ENCODE measurements around the gene TBC1D16.

The TBC1D16 gene

DNA sequence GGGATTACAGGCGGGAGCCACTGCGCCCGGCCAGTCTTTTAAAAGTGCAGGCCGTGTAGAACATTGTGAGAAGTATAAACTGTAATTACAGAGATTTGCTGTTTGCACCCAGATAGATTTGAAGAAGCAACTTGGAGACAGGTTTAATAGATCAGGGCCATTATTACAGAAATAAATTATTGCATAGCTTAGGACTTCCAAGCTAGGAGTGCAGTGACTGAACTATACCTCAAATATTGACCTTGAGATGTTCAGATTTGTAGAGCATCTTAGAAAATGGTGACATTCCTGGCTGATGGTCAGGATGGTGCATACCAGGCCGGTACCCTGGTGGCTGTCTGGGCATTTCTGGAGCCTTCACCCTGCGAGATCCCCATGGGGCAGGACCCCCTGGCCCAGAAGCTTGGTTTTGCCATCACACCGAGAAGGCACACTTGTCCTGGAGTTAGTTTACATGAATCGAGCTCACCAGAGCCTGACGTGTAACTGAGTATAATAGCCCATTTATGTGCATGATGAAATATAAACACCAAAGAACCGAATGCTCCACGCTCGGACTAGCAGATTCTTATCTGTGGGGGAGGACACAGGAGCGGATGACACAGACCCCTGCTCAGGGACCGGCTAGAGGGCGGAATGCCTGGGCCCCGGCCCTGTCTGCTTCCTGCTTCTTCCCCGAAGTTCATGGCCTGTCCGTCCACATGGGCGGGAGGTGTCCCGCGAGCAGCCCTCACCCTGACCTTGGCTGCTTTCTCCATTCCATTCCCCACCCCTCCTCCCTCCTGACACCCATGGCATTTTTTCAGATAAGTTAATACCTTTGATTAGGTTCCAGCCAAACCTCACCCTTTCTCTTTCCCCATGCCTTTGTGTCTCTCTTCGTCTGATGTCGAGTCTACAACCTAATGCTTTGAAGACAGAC is 32.9 kb upstream of the TBC1D16 start:
- no peaks in the 10 kb centered on the region for H3K79me2 ChIP-seq (ENCODE audit: insufficient read depth, low read length)
- H3K9me3 ChIP-seq (ENCODE audit: insufficient read depth, low read depth, low read length): no peaks in the 10 kb centered on the region
- no peak overlapping the region for H3K9ac ChIP-seq (ENCODE audit: low read depth, low read length, poor library complexity, severe bottlenecking)
- H2AFZ ChIP-seq (ENCODE audit: low read length): no peak overlapping the region
- no peaks in the 10 kb centered on the region for H4K20me1 ChIP-seq (ENCODE audit: insufficient read depth, low read length, poor library complexity, severe bottlenecking)
- H3K9me2 ChIP-seq (replicated peaks; ENCODE audit: low read depth, low read length): no peaks in the 10 kb centered on the region
- H3F3A ChIP-seq (ENCODE audit: low read depth): no peaks in the 10 kb centered on the region
- H3K4me2 ChIP-seq (ENCODE audit: low read depth, low read length, poor library complexity, severe bottlenecking): no peak overlapping the region
- no peaks in the 10 kb centered on the region for H3K4me1 ChIP-seq (ENCODE audit: insufficient read depth, low read length, poor library complexity, severe bottlenecking)
- no peak for TF ChIP-seq EZH2phosphoT487 (IDR thresholded peaks at IDR 0.05; ENCODE audit: borderline replicate concordance)
- TF ChIP-seq, protein P1, sequence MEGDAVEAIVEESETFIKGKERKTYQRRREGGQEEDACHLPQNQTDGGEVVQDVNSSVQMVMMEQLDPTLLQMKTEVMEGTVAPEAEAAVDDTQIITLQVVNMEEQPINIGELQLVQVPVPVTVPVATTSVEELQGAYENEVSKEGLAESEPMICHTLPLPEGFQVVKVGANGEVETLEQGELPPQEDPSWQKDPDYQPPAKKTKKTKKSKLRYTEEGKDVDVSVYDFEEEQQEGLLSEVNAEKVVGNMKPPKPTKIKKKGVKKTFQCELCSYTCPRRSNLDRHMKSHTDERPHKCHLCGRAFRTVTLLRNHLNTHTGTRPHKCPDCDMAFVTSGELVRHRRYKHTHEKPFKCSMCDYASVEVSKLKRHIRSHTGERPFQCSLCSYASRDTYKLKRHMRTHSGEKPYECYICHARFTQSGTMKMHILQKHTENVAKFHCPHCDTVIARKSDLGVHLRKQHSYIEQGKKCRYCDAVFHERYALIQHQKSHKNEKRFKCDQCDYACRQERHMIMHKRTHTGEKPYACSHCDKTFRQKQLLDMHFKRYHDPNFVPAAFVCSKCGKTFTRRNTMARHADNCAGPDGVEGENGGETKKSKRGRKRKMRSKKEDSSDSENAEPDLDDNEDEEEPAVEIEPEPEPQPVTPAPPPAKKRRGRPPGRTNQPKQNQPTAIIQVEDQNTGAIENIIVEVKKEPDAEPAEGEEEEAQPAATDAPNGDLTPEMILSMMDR (conservative IDR thresholded peaks at IDR 0.05; ENCODE audit: low read length): no peak
- no peak overlapping the region for H3K4me3 ChIP-seq (ENCODE audit: low read length, poor library complexity, severe bottlenecking)
- no peaks in the 10 kb centered on the region for H3K27me3 ChIP-seq (ENCODE audit: insufficient read depth, low read length, poor library complexity, severe bottlenecking)
- H3K36me3 ChIP-seq (ENCODE audit: insufficient read depth, low read length): no peaks in the 10 kb centered on the region

DNA sequence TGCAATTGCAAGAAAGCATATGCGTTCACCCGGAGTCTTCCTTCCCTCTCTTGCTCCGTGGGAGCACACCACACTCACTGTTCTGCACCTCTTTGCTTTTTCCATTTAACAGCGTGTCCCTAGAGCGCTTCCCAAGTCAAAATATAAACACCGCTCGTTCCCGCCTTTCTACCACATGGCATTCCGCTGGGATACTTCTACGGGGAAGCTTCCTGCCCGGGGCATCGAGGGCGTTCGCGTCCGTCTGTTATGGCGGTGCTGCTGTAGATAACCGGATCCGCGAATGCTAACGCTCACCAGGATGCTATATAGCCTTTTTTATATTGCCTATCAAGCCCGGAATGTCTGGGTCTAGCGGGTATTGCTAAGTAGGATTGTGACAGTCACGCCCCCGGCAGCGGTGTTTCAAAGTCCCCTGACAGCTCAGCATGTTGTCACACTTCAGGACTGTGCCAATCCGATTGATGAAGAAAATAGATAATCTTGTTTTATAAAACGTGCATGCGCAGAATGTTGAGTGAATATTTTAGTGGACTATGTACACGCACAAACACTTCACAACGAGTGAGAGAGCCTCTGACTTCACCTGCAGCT is 31.8 kb upstream of the TBC1D16 start:
- Histone ChIP-seq H3K4me3 (ENCODE audit: low read length, poor library complexity, severe bottlenecking) (no peak overlapping the region), H3K9ac (ENCODE audit: low read depth, low read length, poor library complexity, severe bottlenecking) (no peak overlapping the region), H4K20me1 (ENCODE audit: insufficient read depth, low read length, poor library complexity, severe bottlenecking) (no peaks in the 10 kb centered on the region), H3K27me3 (ENCODE audit: insufficient read depth, low read length, poor library complexity, severe bottlenecking) (no peaks in the 10 kb centered on the region), H2AFZ (ENCODE audit: low read length) (no peak overlapping the region), H3K4me2 (ENCODE audit: low read depth, low read length, poor library complexity, severe bottlenecking) (no peak overlapping the region), H3F3A (ENCODE audit: low read depth) (no peaks in the 10 kb centered on the region), H3K4me1 (ENCODE audit: insufficient read depth, low read length, poor library complexity, severe bottlenecking) (no peaks in the 10 kb centered on the region), H3K36me3 (ENCODE audit: insufficient read depth, low read length) (no peaks in the 10 kb centered on the region), H3K79me2 (ENCODE audit: insufficient read depth, low read length) (no peaks in the 10 kb centered on the region), H3K9me3 (ENCODE audit: insufficient read depth, low read depth, low read length) (no peaks in the 10 kb centered on the region), H3K9me2 (replicated peaks; ENCODE audit: low read depth, low read length) (no peaks in the 10 kb centered on the region)
- TF ChIP-seq, protein P1 (conservative IDR thresholded peaks at IDR 0.05; ENCODE audit: low read length): no peak
- TF ChIP-seq EZH2phosphoT487 (IDR thresholded peaks at IDR 0.05; ENCODE audit: borderline replicate concordance): no peak

DNA sequence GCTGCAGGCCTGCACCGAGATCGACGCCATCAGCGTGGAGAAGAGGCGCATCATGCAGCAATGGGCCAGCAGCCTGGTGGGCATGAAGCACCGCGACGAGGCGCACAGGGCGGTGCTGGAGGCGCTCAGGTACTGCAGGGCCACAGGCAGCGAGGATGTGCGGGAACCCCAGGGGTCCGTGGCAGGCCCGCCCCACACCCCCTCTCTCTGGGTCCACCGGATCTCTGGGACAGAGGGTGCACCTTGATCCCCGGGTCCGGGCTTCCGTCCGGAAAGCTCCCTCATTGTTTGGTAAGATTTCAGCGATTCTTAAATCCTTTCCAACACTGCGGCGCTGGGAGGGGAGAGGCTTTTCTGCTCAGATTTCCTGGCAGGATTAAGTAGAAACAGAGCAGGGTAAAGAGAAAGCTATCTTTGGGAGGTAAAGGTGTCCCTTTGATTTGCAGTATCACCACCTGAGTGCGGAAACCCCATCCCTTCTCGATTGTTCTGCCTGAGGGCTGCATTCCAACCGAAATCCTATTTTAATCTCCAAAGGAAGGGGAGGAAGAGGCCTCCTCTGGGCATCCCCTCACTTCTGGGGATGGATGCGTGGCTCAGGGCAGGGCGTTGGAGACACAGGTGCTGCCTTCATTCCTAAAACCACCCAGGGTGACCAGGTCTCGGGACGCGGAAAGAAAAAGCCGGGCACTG is 30.0 kb upstream of the TBC1D16 start:
- Histone ChIP-seq H3K9me3 (ENCODE audit: insufficient read depth, low read depth, low read length) (no peaks in the 10 kb centered on the region), H3K9me2 (replicated peaks; ENCODE audit: low read depth, low read length) (no peaks in the 10 kb centered on the region), H3K4me1 (ENCODE audit: insufficient read depth, low read length, poor library complexity, severe bottlenecking) (no peaks in the 10 kb centered on the region), H2AFZ (ENCODE audit: low read length) (no peak overlapping the region), H3F3A (ENCODE audit: low read depth) (no peaks in the 10 kb centered on the region), H3K4me2 (ENCODE audit: low read depth, low read length, poor library complexity, severe bottlenecking) (no peak overlapping the region), H4K20me1 (ENCODE audit: insufficient read depth, low read length, poor library complexity, severe bottlenecking) (no peaks in the 10 kb centered on the region), H3K27me3 (ENCODE audit: insufficient read depth, low read length, poor library complexity, severe bottlenecking) (no peaks in the 10 kb centered on the region), H3K36me3 (ENCODE audit: insufficient read depth, low read length) (no peaks in the 10 kb centered on the region), H3K9ac (ENCODE audit: low read depth, low read length, poor library complexity, severe bottlenecking) (no peak overlapping the region), H3K79me2 (ENCODE audit: insufficient read depth, low read length) (no peaks in the 10 kb centered on the region), H3K4me3 (ENCODE audit: low read length, poor library complexity, severe bottlenecking) (no peak overlapping the region)
- TF ChIP-seq, protein P1 (conservative IDR thresholded peaks at IDR 0.05; ENCODE audit: low read length): no peak
- TF ChIP-seq EZH2phosphoT487 (IDR thresholded peaks at IDR 0.05; ENCODE audit: borderline replicate concordance): no peak

Data from Loucy (cell line).